GM19239 (cell line): Measurements from ENCODE around the gene DSPP.

Experiments used
- DNase-seq: peaks from one replicate; pipeline ENCODE4 v3.0.0; 2011; ENCODE audit warnings: low spot score; ENCODE audit not compliant: insufficient read length
- FAIRE-seq: peaks from 2 replicates; lab custom pipeline; 2011; peaks lifted over from hg19 to GRCh38; lab: Jason Lieb, UNC

The DSPP gene

DNA sequence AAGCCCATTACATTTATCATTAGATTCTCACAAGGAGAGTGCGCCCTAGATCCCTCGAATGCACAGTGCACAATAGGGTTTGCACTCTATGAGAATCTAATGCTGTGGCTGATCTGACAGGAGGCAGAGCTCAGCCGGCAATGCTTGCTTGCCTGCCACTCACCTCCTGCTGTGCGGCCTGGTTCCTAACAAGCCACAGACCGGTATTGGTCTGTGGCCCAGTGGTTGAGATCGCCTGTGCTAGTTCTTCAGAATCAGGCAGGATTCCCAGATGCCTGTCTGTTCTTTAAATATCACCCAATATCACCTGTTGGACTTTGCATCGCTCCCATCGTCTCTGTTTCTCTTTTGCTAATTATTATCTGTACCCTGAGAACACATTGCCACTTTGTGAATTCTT is 14.0 kb downstream of the DSPP start:
- FAIRE-seq (no peak), DNase-seq (no peak)

DNA sequence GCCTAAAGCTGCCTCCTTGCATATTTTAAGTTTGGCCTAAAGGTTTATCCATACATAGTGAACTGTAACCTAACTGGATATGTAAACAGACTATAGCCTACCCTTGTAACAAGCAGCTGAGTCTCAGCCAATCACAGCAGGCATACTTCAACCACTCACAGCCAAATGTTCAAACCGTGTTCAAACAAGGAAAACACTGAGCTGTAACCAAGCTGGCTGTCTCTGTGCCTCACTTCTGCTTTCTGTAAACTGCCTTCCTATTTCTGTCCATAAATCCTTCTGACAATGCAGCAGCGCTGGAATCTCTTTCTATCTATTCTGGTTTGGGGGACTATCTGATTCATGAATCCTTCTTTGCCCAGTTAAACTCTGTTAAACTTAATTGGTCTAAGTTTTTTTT is 16.4 kb downstream of the DSPP start:
- FAIRE-seq (no peak), DNase-seq (no peak)

DNA sequence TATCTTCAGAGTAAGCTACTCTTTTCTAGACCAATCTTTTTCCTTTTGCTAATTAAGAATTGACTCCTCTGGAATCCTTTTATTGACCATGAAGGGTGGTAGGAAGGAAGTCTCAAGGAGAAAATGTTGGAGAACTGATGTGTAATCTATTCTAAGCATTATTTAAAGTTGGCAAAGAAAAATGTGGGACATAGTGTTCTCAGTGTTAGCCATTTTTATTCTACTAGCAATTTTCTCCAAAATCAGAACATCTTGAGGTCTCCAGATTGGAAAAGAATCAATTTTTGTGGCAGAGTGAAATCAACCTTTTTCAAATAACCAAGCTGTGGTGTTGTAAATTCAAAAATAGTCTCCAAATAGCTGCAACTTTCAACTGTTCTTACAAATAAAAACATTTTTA is 23.3 kb downstream of the DSPP start:
- FAIRE-seq (no peak), DNase-seq (no peak)

DNA sequence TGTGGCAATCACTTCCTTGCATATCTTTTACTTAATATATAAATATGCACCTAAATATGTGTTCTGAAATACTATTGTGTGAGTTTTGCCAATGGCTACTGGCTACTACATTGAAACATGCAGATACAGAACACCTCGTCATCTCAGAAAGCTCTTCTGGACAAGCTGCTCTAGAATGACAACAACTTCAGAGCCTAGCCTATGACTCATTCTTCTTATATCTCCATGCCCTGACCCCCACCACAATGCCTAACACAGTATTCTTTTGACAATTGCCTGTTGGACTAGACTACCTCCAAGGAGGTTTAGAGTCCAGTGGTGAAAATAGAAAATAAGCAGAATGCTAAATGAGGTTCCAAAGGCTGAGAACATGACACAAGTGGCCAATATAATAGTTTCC is 24.1 kb downstream of the DSPP start:
- DNase-seq (no peak), FAIRE-seq (no peak)

DNA sequence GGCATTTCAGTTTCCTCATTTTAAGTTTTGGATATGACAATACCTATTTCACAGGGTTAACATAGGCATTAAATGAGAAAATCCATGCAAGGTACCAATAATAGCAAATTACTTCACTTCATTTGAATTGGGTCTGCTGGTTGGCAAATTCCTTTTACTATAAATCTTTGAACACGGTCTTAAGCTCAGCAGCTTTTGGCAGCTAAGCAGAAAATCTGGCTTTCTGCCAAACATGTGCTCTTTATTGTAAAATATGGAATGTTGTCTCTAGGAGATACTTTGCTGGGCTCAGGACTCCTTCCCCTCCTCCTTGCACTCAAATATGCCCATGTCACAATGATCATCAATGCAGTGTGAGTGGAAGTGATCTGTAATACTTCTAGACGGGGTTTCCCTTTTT is 24.9 kb downstream of the DSPP start:
- FAIRE-seq (no peak), DNase-seq (no peak)

DNA sequence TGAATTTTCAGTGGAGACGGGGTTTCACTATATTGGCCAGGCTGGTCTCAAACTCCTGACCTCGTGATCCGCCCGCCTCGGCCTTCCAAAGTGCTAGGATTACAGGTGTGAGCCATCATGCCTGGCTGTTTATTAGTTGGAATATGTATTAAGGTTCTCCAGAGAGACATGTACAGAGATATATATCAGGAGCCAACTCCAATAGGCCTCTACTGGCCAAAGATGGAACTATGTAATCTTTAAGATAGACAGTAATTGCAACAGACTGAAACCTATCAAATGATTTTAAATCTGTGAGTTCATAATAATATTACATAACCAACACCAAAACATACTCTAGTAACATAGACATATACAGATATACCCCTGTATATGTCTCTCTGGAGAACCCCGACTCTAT is 36.0 kb downstream of the DSPP start:
- FAIRE-seq: no peak

DNA sequence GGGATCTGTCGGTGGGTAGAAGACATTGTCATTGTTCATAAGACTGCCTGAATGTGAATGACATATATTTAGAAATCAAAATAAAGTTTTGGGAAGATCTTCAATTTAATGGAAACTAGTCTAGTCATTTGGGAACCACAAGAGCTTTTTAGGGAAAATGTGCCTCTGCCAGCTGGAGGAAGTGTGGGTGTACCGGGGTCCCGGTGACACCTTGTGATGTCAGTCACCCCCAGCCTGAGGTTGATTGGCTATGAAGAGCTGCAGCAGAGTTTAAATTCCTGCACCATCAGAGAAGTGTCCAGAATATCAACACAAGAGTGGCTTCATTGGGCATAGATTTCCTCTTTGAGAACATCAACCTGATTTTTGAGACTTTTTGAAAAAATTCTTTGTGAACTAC is 41.7 kb downstream of the DSPP start, which contains the start of gene DMP1:
Gene DMP1 (plus strand): TSS at position 301 of the 400 bp plus-strand sequence. CDS start 6,213 bp downstream, outside the sequence.
- DNase-seq (no peak), FAIRE-seq (no peak)

More for the DNA sequence above, 36.0 kb downstream of the DSPP start:
- DNase-seq: no peak

DNA sequence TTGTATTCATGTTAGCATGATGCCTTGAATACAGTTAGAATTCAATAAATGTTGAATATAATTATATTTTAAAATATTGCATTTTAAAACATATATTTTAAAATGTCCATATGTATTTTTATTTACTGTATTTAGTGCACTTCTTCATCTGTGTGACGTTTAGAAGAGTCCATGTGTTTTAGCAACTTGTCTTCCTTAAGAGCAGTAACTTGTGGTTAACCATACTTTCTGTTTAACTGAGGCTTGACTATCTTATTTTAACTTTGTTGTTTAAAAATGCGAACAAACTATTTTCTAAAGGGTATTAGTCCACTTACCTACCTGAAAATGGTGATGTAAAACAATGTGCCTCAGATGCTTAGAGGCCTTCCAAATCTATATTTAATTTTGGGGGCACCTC is 42.6 kb downstream of the DSPP start:
- DNase-seq (no peak), FAIRE-seq (no peak)

DNA sequence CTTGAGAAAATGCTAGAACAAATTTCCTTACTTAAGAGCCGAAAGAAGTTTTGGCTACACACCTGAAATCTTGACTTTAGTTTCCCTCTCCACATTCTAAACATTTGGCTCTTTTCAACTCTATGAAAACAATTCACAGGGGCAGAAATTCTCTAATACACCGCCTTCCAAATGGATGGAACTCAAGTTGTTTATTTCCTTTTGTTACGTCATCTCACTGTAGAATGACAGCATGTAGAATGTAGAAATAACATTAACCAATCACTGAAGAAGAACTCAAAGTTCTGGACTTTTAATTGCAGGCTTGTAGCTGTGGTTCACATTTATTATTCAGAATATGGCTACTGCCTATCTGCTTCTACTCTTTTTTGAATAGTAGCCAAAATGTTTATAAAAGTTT is 43.6 kb downstream of the DSPP start:
- no peak for FAIRE-seq
- DNase-seq: no peak

DNA sequence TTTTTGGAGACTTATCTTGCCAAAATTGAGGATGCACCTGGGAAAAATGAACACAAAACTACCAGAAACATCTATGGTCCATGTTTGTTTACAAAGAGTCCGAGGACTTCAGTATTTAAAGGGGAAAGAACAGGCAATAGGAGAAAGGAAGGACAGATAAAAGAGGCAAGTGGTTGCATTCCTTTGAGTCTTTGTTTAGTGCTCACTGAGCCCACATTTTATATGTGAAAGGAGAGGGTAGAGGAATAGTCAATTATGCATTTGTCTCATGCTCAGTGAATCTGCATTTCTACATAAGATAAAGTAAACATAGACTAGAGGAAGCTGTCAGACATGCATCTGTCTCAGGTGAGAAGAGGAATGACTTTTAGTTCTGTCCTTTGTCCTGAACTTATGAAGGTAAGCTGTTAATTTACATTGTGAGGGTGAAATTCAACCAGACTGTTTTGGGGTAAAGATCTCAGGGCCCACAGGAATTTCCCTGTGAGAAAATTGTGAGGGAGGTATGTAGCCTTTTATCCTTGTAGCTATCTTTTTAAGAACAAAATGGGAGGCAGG is 46.2 kb downstream of the DSPP start:
- no peak for DNase-seq
- no peak for FAIRE-seq

DNA sequence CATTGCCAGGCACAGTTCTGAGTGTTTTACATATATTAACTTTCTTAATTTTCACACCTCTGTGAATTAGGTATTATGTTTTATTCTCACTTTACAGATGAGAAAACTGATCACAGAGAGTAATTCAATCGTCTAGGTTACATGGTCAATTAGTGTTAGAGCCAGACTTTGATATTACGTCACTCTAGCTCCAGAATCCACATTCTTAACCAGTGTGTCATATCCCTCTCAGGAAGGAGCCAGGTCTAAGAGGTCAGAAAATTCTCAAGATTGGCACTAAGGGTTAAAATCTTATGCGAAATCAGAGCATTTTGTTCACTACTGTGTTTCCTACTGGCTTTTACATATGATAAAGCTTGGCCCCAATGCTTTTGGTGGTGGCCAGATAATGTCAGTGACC is 49.2 kb downstream of the DSPP start:
- FAIRE-seq (no peak), DNase-seq (no peak)

DNA sequence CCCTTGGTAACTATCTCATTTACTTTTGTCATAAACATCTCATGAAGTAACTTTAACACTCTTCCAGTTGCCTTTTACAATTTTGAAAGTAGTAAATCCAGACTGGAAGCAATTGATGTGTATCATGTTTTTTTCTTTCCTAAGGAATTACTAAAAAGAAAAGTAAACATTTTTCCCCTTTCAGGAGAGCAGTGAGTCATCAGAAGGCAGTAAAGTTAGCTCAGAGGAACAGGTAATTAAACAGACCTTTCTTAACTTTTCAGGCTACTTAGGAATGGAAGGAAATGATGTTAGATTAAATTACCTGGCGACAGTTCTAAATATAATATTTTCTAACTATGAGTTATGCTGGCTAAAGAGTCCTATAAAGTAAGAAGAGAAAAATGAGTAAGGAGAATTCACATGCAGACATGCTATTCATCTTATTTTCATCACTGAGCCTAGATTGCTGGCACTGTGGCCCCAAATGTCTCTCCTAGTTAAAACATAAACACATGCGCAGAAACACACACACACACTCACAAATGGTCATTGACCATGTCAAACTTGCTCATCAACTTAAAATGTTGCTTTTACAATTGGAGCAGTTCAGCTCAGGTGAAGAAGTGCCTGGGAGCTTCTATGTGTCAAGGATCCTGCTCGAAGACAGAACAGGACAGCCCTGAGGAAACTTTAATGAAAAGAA is 51.1 kb downstream of the DSPP start:
- FAIRE-seq: no peak
- no peak for DNase-seq

DNA sequence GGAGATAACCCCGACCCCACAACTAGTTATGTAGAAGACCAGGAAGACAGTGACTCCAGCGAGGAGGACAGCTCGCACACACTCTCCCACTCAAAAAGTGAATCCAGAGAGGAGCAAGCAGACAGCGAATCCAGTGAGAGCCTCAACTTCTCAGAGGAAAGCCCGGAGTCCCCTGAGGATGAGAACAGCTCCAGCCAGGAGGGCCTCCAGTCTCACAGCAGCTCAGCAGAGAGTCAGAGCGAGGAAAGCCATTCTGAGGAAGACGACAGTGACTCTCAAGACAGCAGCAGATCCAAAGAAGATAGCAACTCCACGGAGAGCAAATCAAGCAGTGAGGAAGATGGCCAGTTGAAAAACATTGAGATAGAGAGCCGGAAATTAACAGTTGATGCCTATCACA is 54.5 kb downstream of the DSPP start:
- DNase-seq (no peak), FAIRE-seq (no peak)
